KG1 (cell line): ENCODE results near the gene XIRP2.
"Not testable (repeated sequence)": the region's sequence is repeated elsewhere in the genome, so short reads cannot be mapped to it uniquely, and the experiment has no call there.

ENCODE experiments used
- DNase-seq: peaks from one replicate; lab custom pipeline; 2025; lab: John Stamatoyannopoulos, UW

XIRP2 gene

GRCh38 chr2:167198009-167198408 lies 309.7 kb downstream of the XIRP2 start:
- no peak for DNase-seq

- no peak for DNase-seq
These were observed 310.3 kb downstream of the XIRP2 start for GRCh38 chr2:167198576-167198975.

- DNase-seq = no peak
These were observed 311.7 kb downstream of the XIRP2 start for GRCh38 chr2:167200019-167200418.

DNA sequence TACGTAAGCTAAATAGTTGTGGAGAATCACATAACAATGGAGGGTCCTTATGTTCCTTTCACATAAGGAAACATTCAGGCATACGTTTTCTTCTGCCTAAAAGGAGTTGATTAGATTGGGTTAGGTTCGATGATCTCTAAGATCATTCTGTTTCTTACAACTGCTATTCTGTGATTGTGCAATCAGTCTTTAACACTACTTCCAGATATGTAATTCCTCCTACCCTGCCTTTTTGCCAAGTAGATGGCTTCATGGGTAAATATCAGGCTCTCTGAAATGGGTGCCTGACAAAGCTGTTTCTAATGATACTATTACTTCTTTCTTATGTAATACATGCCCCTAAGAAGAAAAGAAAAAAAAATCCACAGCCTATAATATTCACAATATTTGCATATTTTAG lies 321.5 kb downstream of the XIRP2 start:
- DNase-seq = no peak

- peak; percentile 76 for DNase-seq
These were observed 323.9 kb downstream of the XIRP2 start for GRCh38 chr2:167212014-167212648.

DNA sequence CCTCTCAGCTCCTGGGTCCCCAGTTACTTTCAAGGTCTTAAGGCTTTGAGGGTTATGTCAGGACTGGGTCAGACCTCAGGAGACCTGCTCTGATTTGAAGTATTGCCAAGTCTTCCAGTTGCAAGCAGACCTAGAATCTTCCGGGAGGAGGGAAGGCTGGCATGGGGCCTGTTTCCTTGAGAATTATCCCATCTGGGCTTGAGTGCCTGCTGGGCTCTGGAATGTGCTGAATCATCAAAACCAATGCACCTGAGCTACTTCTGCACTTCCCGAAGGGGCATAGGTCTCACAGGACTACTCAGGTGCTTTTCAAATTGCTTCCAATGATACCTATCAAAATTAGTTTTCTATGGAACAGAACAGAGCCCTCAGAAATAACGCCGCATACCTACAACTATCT lies 327.3 kb downstream of the XIRP2 start:
- no peak for DNase-seq

- no peak for DNase-seq
These were observed 349.2 kb downstream of the XIRP2 start for GRCh38 chr2:167237478-167237877.

DNA sequence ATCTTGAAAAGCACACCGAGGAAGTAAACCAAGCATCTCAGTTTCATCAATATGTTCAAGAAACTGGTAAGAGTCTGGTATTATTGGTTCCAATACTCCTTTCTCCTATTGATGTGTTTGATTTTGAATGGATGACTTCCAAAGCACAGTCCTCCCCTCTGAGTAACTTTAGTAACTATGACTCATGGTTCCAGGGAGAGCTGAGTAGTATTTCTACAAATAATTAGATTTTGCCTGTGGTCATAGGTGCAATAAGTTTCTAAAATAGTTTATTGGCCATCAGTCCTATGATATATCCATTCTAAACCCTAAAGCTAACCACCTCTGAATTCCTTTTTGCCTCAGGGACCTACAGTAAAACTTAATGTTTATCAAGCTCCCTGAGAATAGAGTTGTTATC lies 352.4 kb downstream of the XIRP2 start:
- DNase-seq = no peak

DNA sequence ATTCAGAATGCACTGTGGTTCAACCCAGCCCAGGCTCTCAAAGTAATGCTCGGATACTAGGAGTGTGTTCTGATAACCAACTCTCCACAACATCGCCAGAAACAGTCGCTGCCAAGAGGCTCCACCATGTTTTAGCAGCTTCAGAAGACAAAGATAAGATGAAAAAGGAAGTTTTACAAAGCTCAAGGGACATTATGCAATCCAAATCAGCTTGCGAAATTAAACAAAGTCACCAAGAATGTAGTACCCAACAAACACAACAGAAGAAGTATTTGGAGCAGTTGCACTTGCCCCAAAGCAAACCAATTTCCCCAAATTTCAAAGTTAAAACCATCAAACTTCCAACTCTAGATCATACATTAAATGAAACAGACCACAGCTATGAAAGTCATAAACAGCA lies 360.9 kb downstream of the XIRP2 start:
- DNase-seq = no peak

DNA sequence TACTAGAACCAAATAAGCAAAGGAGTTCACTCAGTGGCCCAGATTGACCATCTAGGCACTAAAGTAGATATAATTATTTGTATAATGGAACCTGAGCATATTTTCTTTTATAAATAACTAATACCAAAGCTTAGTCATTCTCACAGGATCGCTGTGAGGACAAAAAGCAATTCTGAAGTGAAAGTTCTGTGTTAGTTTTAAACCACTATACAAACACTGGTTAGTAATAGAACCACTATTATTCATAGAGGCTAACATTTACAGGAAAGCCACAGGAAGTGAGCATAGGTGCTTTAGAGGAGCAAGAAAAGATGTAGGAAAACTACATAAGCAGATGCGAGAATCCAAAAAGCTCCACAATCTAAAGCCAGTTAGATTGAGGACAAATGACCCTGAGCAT lies 364.7 kb downstream of the XIRP2 start:
- no peak for DNase-seq

- DNase-seq = no peak
These were observed 366.4 kb downstream of the XIRP2 start for GRCh38 chr2:167254721-167255120.

GRCh38 chr2:167258712-167259111 lies 370.4 kb downstream of the XIRP2 start:
- DNase-seq = no peak

DNA sequence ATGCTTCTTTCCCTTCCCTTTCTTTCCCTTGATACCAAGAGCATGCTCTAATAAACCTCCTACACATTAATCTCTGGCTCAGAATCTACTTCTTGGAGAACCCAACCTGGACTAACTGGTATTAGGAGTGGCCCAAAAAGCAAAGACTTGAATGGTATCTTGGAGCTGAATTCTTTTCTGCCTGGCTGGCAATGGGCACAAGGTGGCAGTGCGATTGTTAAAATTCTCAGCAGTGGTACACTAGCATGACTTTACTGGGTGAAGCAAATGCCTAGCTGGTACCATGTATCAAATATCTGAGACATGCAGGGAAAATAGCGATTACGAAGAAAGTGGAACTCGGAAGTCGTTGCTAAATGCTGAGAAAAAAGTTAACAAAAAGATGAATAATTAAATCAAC lies 376.1 kb downstream of the XIRP2 start:
- DNase-seq = peak; percentile 8

DNA sequence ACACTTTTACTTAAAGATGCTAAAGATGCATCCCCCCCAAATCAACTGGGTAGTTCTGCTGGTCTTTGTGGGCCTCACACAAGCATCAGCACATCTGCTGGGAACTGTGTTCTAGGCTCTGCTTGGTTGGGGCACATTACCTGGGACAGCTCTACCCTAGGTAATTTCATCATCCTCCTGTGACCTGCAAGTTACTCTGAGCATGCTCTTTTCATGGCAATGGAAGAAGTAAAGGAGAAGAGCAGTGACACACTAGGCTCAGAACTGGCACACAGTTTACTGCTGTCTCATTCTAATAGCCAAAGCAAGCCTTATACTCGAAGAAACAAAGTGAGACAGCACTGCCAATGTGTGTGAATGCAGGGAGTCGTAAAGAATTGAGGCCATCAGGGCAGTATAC lies 376.7 kb downstream of the XIRP2 start:
- DNase-seq = no peak

GRCh38 chr2:167265722-167266121 lies 377.4 kb downstream of the XIRP2 start:
- no peak for DNase-seq

DNA sequence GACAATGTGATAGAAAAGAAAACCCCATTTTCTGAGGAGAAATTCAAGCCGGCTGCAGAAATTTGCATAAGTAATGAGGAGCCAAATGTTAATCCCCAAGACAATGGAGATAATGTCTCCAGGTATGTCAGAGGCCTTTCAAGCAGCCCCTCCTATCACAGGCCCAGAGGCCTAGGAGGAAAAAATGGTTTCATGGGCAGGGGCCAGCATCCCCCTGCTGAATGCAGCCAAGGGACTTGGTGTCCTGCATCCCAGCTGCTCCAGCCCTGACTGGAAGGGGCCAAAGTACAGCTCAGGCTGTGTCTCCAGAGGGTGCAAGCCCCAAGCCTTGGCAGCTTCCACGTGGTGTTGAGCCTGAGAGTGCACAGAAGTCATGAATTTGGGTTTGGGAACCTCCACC lies 380.0 kb downstream of the XIRP2 start:
- not testable (repeated sequence) for DNase-seq

DNA sequence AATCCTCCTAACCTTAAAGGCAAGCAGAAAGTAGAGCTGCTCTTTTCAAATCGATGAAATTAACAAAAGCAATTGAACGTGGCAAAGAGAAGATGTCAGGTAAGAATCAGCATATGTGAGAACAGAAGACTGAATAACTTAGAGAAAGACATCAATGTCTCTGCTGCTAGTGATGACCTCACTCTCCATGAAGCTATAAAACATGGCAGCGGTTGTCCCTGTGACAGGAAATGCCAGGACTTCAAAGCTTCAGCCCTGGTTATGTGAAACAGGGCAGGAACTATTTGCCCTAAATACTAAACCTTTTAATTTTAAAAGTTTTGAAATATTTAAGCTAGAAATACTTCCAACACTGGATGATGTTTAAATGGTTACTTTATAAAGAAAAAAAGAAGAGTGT lies 383.7 kb downstream of the XIRP2 start:
- DNase-seq = no peak

DNA sequence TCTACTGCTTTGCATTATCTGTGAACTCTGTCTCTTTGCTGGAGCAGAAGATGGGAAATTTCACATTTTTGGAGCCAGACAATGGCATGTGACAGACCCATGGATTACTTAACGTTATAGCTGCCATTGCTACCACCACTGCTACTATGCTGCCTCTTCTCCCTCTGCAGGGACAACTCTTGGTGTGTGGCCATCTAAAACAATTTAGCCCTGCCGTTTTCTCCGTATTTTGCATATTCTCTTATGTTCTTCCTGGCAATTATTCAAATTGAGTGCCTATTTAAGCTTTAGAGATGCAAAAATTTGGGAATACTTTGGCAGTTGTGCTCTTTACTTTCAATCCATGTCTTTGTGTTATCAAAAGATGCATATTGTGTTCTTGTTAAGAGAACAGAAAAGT lies 386.8 kb downstream of the XIRP2 start:
- DNase-seq = no peak

DNA sequence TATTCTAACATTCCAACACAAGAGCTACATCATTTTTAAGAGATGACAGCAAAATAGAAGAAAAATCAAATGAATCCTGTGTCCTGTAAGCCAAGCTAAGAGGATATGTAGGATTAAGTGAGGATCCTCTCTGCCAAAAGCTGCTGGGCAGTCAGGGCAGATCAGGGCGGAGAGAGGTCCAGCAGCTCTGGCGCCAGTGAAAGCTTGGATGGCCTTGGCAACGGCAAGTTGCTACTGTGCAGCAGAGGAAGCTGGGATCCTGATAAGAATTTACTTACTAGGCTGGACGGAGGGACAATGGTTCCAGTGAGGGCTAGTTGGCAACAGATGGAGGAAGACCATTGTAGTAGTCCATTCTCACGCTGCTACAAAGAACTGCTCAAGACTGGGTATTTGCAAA lies 391.5 kb downstream of the XIRP2 start:
- no peak for DNase-seq

GRCh38 chr2:167287212-167287611 lies 398.9 kb downstream of the XIRP2 start:
- no peak for DNase-seq

DNA sequence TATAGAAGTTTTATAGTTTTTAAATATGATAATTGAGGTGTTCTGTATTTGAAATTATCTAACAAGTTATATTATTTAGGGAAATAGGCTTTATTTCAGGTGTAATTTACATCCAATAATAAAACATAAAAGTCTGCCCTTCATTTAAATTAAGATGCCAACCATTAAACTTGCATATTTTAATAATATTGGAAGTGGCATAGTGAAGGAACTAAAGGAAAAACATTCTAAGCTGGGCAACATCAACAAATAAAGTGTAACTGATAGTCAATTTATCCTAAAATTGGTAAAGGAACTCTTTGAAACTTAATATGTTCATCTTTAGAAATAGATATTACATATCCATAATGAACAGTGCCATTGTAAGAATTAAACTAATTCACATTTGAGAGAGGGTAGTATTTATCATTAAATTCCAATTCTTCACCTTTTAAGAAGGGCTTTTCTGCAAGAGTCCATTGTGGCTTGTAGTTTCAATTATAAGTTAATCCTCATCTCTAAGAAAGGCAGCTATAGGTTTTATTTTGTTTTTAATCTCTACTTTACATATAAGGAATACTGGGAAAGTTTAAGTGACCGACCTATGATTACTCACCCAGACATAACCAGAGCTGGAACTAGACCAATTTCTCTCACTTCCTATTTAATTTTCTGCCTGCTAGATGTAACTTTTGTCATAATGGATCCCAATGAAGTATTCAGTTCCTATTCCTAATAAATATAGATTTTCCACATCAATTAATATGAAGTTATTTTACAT lies 401.6 kb downstream of the XIRP2 start:
- no peak for DNase-seq

DNA sequence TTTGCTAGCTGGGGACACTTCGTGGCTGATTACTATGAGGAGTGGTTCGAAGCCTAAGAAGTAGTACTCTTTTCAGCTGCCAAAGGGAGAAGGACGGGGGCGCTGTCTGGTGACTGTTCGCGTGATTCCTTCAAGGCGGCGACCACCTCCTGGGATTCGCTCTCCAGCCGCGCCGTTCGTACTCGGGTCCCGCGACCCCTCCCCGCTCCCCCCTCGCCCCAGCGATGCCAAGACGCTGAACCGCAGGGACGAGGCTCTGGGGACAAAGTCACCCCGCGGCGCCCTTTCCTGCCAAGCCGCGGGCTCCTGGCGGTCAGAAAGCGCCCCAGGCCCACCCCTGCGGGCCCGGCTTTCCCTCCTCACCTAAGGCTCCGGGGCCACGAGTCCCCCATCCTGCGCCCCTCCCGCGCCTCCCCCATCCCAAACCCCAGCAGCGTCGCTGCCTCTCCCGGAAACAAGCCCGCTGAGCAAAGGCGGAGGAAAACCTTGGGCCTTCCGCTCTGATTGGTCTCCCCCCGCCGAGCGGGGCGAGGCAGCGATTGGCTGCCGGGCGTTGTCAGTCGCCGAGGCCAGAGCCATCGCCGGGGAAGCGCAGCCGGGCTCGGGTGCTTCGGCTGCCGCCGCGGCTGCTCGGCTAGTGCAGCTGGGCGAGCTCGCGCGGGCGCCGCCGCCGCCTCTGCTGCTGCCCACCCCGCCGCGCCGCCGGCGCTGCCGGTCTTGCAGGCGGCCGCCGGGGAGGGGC lies 404.3 kb downstream of the XIRP2 start, which contains the start of gene B3GALT1:
B3GALT1 (plus strand) TSS at position 572 of the 742 bp plus-strand sequence.
- DNase-seq = peak; percentile 72

DNA sequence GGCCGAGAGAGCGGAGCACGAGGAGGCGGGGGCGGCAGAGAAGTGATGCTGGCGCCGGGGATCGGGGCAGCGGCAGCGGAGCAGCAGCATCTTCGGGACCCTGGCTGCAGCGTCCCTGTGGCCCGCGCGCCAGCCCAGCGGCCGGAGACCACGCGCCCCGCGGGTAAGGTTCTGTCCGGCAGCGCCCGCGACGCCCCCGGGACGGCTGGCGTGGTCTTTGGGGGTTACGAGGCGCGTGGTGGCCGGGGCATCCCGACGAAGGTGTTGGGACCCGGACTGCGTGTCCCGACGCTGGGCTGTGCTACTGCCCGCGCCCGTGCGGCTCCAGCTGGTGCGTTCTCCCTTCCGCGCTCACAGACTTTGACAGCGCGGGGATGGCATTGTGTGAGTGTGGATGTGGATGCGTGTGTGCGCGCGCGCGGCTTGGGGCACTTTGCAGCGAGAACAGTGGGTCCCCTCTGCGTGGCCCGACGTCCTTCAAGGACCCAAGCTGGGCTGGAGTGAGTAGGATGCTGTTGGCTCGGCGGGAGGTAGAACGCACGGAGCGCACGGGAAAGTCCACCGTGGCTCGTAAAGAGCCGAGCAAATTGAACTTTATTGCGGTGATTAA lies 405.0 kb downstream of the XIRP2 start:
- no peak for DNase-seq
